HG02759 (cell line): ENCODE measurements around the gene GCNT3.

Experiments
- ATAC-seq: cut with Tn5 transposase; IDR thresholded peaks from one replicate; pipeline ENCODE4 v1.9.1; 2021; ENCODE audit warnings: mild to moderate bottlenecking, moderate library complexity; ENCODE audit not compliant: unreplicated experiment

The GCNT3 gene, protein sequence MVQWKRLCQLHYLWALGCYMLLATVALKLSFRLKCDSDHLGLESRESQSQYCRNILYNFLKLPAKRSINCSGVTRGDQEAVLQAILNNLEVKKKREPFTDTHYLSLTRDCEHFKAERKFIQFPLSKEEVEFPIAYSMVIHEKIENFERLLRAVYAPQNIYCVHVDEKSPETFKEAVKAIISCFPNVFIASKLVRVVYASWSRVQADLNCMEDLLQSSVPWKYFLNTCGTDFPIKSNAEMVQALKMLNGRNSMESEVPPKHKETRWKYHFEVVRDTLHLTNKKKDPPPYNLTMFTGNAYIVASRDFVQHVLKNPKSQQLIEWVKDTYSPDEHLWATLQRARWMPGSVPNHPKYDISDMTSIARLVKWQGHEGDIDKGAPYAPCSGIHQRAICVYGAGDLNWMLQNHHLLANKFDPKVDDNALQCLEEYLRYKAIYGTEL

DNA sequence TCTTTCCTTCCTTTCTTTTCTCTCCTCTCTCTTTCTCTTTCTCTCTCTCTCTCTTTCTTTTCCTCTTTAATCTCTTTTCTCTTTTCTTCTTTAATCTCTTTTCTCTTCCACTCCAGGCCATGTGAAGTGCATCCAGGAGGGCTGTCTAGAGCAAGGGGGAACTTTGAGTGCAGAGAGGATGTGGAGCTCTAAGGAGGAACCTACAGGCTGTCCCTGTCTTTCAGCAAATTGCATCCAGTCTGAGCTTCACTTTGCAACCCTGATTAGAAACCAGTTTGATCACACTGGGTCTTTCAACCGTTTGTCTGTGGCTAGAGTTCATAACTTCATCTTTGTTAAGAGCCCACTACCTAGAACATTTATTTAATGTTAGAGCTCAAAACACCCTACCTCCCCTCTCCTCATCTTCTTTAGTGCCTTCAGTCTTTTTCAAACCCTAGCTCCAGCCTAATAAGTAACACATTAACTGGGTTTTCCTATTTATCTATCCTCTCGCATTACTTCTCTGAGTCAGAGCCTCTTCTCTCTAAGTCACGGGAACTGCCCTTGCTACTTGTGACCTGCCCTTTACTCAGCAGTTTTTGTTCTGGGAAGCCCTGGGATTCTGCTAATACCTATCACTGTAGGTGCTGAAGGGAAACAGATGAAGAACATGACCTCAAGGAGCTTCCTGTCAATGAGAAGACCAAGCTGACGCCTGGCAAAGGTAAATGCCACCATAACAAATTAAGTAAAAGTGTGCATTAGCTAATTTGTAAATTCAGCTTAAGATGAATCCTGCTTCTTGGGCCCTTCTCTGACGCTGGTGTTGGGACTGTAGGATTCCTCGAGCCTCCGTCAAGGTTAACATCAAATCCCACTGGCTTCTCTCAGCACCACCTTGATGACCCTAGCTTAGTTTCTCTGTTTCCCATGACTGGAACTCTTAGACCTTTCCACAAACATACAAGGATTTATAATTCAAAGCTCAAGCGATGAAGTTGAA is at the start of gene GCNT3:
TSS of gene GCNT3 (plus strand) at position 508 of the 985 bp plus-strand sequence. CDS start 6,456 bp downstream, outside the sequence.
- ATAC-seq: no peak

DNA sequence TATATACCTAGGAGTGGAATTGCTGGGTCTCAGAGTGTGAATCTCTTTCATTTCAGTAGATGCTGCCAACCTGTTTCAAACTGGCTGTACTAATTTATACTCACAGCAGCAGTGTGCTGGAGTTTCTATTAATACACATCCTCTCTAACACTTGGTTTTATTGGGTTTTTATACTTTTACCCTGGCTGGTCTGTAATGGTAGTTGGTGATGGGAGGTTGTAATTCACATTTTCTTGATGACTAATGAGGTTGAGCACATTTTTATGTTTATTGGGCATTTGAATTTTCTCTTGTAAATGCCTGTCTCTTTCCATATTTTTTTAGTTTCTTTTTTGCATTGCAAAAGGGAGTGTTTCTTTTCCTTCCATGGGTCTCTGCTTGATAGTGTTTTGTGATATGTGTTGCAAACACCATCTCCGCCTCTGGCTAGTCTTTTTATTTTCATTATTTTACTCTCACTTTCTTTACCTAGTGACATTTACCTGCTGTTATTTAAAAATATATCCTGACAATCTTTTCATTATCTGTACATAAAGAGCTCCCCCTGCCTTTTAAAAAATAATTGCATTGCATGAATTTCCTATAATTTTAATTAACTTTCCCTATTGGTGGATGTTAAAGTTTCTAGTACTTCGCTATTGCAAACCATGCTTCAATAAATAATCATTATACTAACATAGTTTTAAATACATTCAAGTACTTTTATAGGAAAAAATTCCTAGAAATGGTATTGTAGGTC is 49.0 kb upstream of the GCNT3 start:
- no peak for ATAC-seq

DNA sequence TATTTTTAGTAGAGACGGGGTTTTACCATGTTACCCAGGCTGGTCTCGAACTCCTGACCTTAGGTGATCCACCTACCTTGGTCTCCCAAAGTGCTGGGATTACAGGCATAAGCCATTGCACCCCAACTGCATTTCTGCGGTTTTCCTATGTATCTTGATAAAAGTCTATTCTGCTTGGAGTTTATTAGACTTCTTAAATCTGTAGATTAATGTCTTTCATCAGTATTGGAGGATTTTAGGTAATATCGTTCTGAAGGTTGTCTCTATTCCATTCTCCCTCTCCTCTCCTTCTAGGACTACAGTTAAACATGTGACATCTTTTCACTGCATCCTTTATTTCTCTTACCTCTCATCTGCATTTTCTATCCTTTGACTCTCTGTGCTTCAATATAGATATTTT is 46.3 kb upstream of the GCNT3 start:
- ATAC-seq: no peak

DNA sequence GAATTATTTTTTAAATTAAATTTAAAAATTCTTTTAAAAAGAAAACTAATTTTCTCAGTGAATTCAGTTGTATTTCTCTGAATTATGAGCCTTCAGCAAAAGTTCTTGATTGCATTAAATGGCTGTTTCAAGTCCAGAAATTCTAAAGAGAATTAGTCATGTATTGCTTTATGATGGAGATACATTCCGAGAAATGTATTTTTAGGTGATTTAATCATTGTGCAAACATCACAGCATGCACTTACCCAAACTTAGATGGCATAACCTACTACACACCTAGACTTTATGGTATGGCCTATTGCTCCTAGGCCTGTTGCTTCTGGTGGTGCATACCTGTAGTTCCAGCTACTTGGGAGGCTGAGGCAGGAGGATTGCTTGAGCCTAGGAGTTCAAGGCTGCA is 44.3 kb upstream of the GCNT3 start:
- ATAC-seq: no peak

DNA sequence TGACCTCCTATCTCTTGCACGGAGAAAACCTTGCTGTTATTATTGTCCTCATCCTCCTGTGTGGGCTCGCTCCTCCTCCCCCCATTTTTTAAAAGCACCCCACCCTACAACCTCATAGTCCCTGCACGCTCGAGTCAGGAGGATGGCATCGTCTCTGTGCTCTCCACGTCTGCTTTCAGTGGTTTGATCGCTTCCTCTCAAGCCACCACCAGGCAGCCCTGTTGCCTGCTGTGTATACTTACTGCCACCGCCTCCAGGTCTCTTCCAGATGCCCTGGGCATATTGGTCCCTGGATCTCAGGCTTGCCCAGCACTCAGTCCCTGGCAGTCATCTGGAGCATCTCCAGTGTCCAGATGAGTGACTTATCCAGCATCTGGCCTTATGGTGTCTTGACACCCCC is 42.1 kb upstream of the GCNT3 start:
- no peak for ATAC-seq

DNA sequence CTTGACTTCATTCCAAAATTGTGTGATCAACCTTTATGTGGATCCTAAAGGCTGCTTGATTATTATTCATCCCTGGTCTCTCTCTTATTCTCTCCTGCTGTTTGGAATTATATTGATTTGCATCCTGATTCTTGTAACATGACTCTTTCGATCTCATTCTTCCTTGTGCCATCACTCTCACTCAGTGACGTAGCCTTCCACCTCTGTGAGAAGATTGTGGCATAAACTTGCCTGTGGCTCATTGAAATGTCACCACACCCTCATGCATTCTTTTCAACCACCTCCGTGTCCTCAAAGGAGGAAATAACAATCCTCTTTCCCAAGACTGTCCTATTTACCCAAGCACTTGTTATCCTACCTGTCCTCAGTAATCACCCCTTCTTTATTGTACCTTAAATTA is 41.3 kb upstream of the GCNT3 start:
- ATAC-seq: no peak

DNA sequence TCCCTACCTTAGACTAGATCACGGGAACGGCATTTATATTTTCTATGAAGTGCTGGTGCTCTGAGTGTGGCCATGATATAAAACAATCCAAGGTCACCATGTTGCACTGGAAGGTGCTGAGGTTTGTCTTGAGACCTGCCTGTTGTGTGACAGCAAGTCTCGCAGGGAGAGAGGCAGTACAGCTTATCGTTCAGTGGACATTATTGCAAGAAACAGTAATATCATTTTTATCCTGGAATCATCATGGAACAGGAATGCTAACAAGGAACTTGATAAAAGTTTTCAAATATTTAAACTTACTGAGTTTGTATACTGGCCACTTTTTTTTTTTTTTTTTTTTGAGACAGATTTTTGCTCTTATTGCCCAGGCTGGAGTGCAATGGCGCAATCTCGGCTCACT is 40.0 kb upstream of the GCNT3 start:
- no peak for ATAC-seq

DNA sequence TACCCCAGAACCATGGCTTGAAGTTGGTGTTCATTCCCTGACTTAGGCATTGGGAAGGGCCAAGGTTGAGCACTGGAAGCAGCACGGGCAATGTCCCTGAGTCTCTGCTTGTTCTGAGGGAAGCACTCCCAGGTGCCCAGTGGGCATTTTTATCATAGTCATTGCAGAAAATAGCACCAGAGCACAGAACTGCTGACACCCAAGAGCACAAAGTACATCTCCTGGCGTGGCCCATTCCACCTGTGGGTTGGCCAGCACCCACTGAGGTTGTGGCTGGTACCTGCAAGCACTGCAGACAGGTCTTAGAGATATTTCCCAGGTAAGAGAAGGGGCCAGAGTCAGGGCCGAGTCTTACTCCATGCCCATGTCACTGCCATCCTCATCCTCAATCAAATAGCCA is 28.5 kb upstream of the GCNT3 start:
- no peak for ATAC-seq

DNA sequence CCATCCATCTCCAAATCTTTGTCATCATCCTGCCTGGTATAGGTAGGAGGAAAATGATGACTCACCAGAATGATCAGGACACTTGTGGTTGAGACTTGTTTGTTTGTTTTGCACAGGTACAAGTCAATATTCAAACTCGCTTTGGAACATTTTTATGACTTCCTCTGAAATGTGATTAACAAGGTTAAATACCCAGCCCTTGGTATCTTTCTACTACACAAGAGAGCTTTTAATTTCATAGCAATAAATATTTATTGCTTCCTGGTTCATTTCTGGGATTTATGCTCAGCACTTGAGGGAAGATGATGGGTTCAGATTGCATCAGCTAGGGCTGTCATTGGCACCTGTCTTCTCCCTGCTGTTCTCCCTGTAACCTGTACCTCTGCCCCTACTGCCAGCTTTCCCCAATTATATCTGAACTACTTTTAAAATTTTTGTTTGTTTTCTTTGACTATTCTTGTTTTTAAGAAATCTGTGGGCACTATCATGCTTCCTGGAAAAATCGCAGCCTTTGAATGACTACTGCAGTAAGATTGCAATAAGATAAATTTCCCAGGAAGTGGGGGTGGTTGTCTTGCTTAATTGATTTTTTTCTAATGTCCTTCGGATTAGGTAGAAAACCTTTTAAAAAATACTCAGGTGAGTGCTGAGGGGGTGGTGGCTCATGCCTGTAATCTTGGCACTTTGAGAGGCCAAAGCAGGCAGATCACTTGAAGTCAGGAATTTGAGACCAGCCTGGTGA is 24.3 kb upstream of the GCNT3 start:
- ATAC-seq: no peak

DNA sequence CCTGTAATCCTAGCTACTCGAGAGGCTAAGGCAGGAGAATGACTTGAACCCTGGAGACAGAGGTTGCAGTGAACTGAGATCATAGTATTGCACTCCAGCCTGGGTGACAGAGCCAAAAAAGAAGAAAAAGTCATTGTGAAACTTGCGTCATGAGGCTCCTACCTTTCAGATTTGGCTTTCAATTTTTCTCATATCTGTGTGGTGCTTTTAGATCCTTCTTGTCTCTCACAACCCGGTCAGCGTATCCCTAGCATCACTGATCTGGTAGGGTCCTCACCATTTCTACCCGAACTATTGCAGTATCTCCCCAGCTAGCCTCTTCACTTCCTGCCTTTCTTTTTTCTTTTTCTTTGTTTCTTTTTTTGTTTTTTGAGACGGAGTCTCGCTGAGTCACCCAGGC is 21.6 kb upstream of the GCNT3 start:
- ATAC-seq: no peak

DNA sequence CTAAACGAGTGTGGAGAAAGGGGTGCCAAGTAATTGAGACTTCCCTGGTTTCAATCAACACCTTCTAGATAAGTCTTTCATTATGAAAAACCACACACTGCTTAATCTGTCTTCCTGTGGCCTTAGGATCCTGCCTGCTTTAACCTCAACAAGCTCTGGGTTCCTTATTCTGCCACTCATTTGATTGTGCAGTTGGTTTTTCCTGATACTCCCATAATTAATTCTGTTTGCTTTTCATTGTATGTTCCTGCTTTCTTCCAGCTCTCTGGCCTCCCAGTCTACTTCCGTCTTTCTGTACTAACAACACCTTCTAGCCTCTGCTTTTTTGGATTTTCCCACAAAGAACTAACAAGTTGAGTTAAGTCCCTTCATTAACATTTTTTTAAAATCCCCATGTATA is 20.2 kb upstream of the GCNT3 start:
- no peak for ATAC-seq

DNA sequence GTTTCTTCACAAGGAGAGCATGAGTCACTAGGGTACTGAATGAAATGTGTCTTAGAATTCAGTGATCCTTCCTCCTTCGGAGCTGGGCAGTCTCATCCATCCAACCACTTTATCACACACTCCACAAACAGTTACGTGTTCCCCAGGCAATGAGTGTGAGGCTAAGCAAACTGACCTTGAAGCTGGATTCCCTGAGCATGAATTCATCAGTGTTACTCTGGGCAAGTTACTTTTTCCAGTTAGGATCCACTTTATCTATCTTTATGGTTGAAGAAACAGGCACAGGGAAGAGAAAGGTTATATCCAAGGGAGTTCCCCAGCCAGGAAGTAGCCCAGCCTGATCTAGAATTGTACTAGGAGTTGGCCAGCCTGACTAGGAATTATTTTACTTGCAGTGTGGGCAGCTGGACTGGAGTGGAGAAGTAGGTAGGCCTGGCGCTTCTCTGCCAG is 17.1 kb upstream of the GCNT3 start:
- no peak for ATAC-seq

DNA sequence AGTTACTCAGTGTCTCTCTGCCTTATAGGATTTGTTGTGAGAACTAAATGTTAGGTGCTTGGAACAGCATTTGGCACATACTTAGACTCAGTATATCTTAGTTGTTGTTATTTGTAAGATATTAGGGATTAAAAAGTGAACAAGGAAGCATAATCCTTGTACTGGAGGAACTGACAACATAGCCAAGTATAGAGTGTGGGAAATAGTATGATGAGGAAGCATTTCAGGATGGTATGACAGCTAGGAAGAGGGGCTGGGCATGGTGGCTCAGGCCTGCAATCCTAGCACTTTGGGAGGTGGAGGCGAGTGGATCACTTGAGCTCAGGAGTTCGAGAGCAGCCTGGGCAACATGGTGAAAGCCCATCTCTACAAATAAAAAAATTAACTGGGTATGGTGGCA is 16.6 kb upstream of the GCNT3 start:
- no peak for ATAC-seq

DNA sequence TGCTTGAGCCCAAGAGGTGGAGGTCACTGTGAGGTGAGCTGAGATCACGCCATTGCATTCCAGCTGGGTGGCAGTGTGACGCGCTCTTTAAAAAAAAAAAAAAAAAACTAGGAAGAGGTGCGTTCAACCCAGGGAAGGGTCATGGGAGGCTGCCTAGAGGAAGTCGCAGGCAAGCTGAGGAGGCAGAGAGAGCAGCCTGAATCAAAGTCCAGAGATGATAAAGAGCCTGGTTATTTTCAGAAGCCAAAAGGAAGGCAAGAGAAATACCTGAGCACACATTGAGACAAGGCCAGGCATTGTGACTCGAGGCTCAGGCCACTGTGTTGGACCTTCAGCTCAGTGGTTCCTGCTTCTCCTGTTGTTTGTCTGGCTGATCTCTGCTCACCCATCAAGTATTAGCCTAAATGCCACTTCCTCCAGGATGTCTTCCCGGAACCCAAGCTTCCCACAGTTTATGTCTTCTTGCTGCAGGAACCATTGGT is 16.1 kb upstream of the GCNT3 start:
- ATAC-seq: no peak

DNA sequence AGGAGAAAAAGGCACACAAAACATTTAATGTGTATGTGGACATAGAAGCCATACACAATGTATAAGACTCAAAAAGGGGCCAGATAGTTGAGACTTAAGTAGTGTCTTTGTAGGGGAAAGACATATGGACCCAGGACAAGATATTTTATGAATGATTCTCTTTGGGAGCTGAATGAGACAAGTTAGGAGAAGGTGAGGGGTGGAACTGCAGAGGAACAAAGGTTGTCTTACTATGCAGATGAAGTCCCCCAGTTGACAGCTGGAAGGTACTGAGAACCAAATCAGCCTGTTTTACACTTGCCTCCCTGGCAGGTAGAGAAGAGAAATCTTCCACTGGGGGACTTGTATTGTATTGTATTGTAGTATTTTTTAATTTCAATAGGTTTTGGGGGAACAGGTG is 14.9 kb upstream of the GCNT3 start:
- ATAC-seq: no peak

DNA sequence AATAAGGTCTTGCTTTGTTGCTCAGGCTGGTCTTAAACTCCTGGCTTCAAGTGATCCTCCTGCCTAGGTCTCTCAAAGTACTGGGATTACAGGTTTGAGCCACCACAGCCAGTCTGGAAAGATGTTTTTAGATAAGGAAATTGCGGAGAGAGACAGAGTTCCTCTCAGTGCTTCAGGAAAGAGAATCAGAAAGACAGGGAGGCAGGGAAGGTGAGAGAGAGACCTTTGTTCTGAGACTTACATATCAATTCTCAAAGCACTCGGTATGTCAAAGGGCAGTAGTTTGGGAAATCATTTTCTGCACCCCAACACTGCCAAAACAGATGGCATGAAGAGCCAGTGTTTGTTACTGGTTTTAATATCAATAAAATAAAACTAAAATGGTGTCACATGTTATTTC is 13.1 kb upstream of the GCNT3 start:
- ATAC-seq: no peak

DNA sequence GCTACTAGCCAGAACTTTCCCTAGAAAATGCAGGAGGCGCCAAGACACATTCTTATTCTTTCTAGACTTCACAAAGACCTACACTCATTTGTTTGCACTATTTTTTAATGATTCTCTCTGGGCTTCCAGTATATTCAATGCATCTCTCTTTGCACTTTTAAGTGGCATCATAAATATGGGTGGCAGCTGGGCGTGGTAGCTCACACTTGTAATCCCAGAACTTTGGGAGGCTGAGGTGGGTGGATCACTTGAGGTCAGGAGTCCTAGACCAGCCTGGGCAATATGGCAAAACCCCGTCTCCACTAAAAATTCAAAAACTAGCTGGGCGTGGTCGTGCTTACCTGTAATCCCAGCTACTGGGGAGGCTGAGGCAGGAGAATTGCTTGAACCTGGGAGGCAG is 5.6 kb upstream of the GCNT3 start:
- ATAC-seq: no peak

DNA sequence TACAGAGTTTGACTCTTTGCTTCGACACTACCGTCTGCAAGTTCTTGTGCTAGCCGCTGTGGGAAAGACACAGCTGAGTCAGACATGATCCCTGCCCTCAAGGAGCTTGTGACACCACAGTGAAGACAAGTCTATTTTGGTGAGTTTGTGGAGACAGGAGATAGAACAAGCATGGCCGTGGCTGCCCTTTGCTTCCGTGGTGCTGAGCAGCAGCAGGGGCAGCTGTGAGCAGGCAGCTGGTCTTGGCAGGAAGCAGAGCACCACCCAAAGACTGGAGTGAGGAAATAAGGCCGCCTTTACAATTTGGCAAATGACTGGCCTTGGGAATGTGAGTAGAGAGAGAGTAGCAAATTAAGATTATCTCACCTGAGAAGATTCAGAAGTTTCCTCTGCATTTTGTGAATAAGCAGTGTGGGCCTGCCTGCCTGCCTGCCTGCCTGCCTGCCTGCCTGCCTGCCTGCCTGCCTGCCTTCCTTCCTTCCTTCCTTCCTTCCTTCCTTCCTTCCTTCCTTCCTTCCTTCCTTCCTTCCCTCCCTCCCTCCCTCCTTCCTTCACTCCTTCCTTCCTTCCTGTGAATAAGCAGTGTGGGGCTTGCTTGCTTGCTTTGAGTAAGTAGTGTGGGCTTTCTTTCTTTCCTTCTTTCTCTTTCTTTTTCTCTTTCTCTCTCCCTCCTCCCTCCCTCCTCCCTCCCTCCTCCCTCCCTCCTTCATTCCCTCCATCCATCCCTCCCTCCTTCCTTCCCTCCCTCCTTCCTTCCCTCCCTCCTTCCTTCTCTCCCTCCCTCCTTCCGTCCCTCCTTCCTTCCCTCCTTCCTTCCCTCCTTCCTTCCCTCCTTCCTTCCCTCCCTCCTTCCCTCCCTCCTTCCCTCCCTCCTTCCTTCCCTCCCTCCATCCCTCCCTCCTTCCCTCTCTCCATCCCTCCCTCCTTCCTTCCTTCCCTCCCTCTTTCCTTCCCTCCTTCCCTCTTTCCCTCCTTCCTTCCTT is 1.6 kb upstream of the GCNT3 start:
- ATAC-seq: no peak

DNA sequence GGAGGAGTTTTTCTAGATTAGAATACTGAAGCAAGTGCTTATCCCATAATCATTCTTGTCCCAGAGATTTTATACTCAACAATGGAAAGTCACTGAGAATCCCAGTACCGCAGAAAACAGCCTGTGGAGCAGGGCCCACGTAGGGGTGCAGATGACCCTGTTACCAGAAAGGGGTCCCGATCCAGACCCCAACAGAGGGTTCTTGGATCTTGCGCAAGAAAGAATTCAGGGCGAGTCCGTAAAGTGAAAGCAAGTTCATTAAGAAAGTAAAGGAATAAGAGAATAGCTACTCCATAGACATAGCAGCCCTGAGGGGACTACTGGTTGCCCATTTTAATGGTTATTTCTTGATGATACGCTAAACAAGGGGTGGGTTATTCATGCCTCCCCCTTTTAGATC is 2.6 kb downstream of the GCNT3 start:
- ATAC-seq: no peak
